GM23338 (cell line): ENCODE measurements around the gene REPS1. TPM values are rescaled to one million over a fixed set of nuclear protein-coding genes. Genes with fewer than 3 reads are reported as not detected.
"Not testable (repeated sequence)": the region's sequence is repeated elsewhere in the genome, so short reads cannot be mapped to it uniquely, and the experiment has no call there.

Source experiments
- ATAC-seq: fragments of 200-7000 bp; cut with Tn5 transposase; 3 replicates; pipeline ENCODE4 v1.9.1; 2020
- DNase-seq: peaks from one replicate; pipeline ENCODE4 v3.0.0-alpha.2; 2015; ENCODE audit warnings: low spot score
- H2AFZ ChIP-seq: fragments of 200-600 bp; sonication (generic); 2 replicates; pipeline ENCODE4 v1.8.0; 2016; ENCODE audit warnings: antibody characterized with exemption, mild to moderate bottlenecking, moderate library complexity
- H3F3A ChIP-seq: fragments of 200-600 bp; sonication (generic); replicated peaks from 2 replicates; pipeline ENCODE4 v1.8.0; 2017; ENCODE audit warnings: antibody characterized with exemption, mixed run types, low read depth
- H3K27ac ChIP-seq: fragments of 200-600 bp; sonication (generic); 2 replicates; pipeline ENCODE4 v1.6.1; 2016; ENCODE audit warnings: low read depth
- H3K27me3 ChIP-seq: fragments of 200-600 bp; sonication (generic); 2 replicates; pipeline ENCODE4 v1.8.0; 2016; ENCODE audit warnings: mild to moderate bottlenecking, mixed run types, moderate library complexity; ENCODE audit not compliant: insufficient read depth
- H3K36me3 ChIP-seq: fragments of 200-600 bp; sonication (generic); 2 replicates; pipeline ENCODE4 v1.8.0; 2016; ENCODE audit warnings: mild to moderate bottlenecking; ENCODE audit not compliant: insufficient read depth
- H3K4me1 ChIP-seq: fragments of 200-600 bp; sonication (generic); 2 replicates; pipeline ENCODE4 v1.8.0; 2016; ENCODE audit warnings: mild to moderate bottlenecking, moderate library complexity; ENCODE audit not compliant: insufficient read depth
- H3K4me2 ChIP-seq: fragments of 200-600 bp; sonication (generic); 2 replicates; pipeline ENCODE4 v1.7.1; 2017; ENCODE audit warnings: mixed run types
- H3K4me3 ChIP-seq: fragments of 200-600 bp; sonication (generic); 2 replicates; pipeline ENCODE4 v1.6.1; 2016; ENCODE audit warnings: mixed run types
- H3K79me2 ChIP-seq: fragments of 200-600 bp; sonication (generic); replicated peaks from 2 replicates; pipeline ENCODE4 v1.8.0; 2017; ENCODE audit warnings: mild to moderate bottlenecking; ENCODE audit not compliant: insufficient read depth
- H3K9me2 ChIP-seq: fragments of 200-600 bp; sonication (generic); 2 replicates; pipeline ENCODE4 v1.8.0; 2017; ENCODE audit not compliant: insufficient read depth
- H4K20me1 ChIP-seq: fragments of 200-600 bp; sonication (generic); replicated peaks from 2 replicates; pipeline ENCODE4 v1.8.0; 2017; ENCODE audit warnings: mild to moderate bottlenecking; ENCODE audit not compliant: insufficient read depth
- H3K27ac Mint-ChIP-seq: 2 replicates; pipeline ENCODE4 v1.8.0; 2020; ENCODE audit warnings: inconsistent platforms, mild to moderate bottlenecking, moderate library complexity, mixed read lengths
- H3K27me3 Mint-ChIP-seq: 3 replicates; pipeline ENCODE4 v1.8.0; 2022; ENCODE audit warnings: low read depth, mild to moderate bottlenecking, moderate library complexity, mixed read lengths, inconsistent platforms; ENCODE audit not compliant: insufficient read depth, poor library complexity
- H3K36me3 Mint-ChIP-seq: 3 replicates; pipeline ENCODE4 v1.8.0; 2021; ENCODE audit warnings: low read depth, mild to moderate bottlenecking, inconsistent platforms, moderate library complexity, mixed read lengths
- H3K4me1 Mint-ChIP-seq: 3 replicates; pipeline ENCODE4 v1.8.0; 2020; ENCODE audit warnings: mild to moderate bottlenecking, inconsistent platforms, mixed read lengths
- H3K4me3 Mint-ChIP-seq: 3 replicates; pipeline ENCODE4 v1.8.0; 2021; ENCODE audit warnings: moderate library complexity, mild to moderate bottlenecking, inconsistent platforms, mixed read lengths
- H3K9me3 Mint-ChIP-seq: 3 replicates; pipeline ENCODE4 v1.8.0; 2020; ENCODE audit warnings: moderate library complexity, mild to moderate bottlenecking, inconsistent platforms, mixed read lengths
- CREB1 ChIP-seq: fragments of 250-450 bp; sonication (Bioruptor Pico); IDR thresholded peaks from 2 replicates; pipeline ENCODE4 v1.5.0; 2020; ENCODE audit warnings: low read depth, mild to moderate bottlenecking, moderate library complexity
- ETS1 ChIP-seq: IDR thresholded peaks from 2 replicates; pipeline ENCODE4 v1.6.1; 2016; ENCODE audit warnings: antibody characterized with exemption
- POLR2AphosphoS5 ChIP-seq: IDR thresholded peaks from 2 replicates; pipeline ENCODE4 v1.6.1; 2016; ENCODE audit warnings: antibody characterized with exemption, low read depth
- ZNF462 ChIP-seq: fragments of 250-450 bp; sonication (Bioruptor Pico); IDR thresholded peaks from 2 replicates; pipeline ENCODE4 v1.5.0; 2020; ENCODE audit warnings: mild to moderate bottlenecking, moderate library complexity
- polyA plus RNA-seq: library from polyadenylated mRNA; unstranded; fragments of >200 nt; fragmentation: Nextera tagmentation; extraction: Ambion mirVana; gene quantifications from 2 replicates; pipeline ENCODE4 v1.2.1, GENCODE V29; 2016
- total RNA-seq: library from RNA; depleted of rRNA; stranded (reverse); fragments of >200 nt; shearing (Covaris generic); gene quantifications from 2 replicates; pipeline ENCODE4 v1.2.3, GENCODE V29; 2014

The REPS1 gene
- total and polyA plus RNA-seq, 2 experiments from 2014 or later: 46.0 to 65.7 TPM

GRCh38 chr6:139027620-139028182 lies 39.6 kb upstream of the REPS1 start:
- Histone ChIP-seq H3K4me3 (peak overlapping the region; percentile 91), H3K4me2 (peak overlapping the region; percentile 77), H3K4me1 (peaks cover 34% of the 10 kb centered on the region), H3K27ac (peak overlapping the region; percentile 92), H4K20me1 (peaks cover 2% of the 10 kb centered on the region), H3K9me2 (no peaks in the 10 kb centered on the region), H2AFZ (no peak overlapping the region), H3K79me2 (peaks cover 37% of the 10 kb centered on the region), H3K27me3 (no peaks in the 10 kb centered on the region), H3K36me3 (no peaks in the 10 kb centered on the region), H3F3A (no peaks in the 10 kb centered on the region)
- Mint-ChIP-seq H3K27ac (peak overlapping the region; percentile 69), H3K4me3 (no peak overlapping the region; the same call in 2 of the 3 replicates), H3K9me3 (no peaks in the 10 kb centered on the region), H3K4me1 (peaks cover 24% of the 10 kb centered on the region), H3K27me3 (peaks cover under 1% of the 10 kb centered on the region), H3K36me3 (no peaks in the 10 kb centered on the region)
- DNase-seq (peak; percentile 82), ATAC-seq (peak; percentile 16)
- TF ChIP-seq ETS1: no peak
- TF ChIP-seq CREB1: 0 out of 2 replicates have a peak, but pooled peaks have one; percentile 41
- peak; percentile 57; the same call in 1 of the 2 replicates for TF ChIP-seq POLR2AphosphoS5

GRCh38 chr6:139025416-139025815 lies 37.4 kb upstream of the REPS1 start:
- H3K36me3 Mint-ChIP-seq, H2AFZ ChIP-seq, H3F3A ChIP-seq, H4K20me1 ChIP-seq, H3K27me3 ChIP-seq, H3K27me3 Mint-ChIP-seq, H3K36me3 ChIP-seq, H3K9me2 ChIP-seq, H3K27ac ChIP-seq, H3K4me3 Mint-ChIP-seq, H3K4me3 ChIP-seq, ATAC-seq, H3K27ac Mint-ChIP-seq, DNase-seq, H3K4me2 ChIP-seq, H3K9me3 Mint-ChIP-seq: not testable (repeated sequence)
- peaks cover 19% of the 10 kb centered on the region for H3K4me1 ChIP-seq
- peaks cover 18% of the 10 kb centered on the region; the same call in 2 of the 3 replicates for H3K4me1 Mint-ChIP-seq
- H3K79me2 ChIP-seq: peaks cover 15% of the 10 kb centered on the region

GRCh38 chr6:139020689-139021088 lies 32.6 kb upstream of the REPS1 start:
- DNase-seq (no peak), ATAC-seq (no peak)
- Histone ChIP-seq H3K9me2 (no peaks in the 10 kb centered on the region), H4K20me1 (no peaks in the 10 kb centered on the region), H3K4me3 (no peak overlapping the region), H3K27me3 (no peaks in the 10 kb centered on the region), H3K4me1 (peaks cover 10% of the 10 kb centered on the region), H3K4me2 (no peak overlapping the region), H3K79me2 (no peaks in the 10 kb centered on the region), H2AFZ (no peak overlapping the region), H3K27ac (no peak overlapping the region), H3K36me3 (no peaks in the 10 kb centered on the region), H3F3A (0 out of 2 replicates have a peak, but pooled peaks cover 3% of the 10 kb centered on the region)
- Mint-ChIP-seq H3K4me1 (peaks cover 29% of the 10 kb centered on the region), H3K36me3 (no peaks in the 10 kb centered on the region), H3K9me3 (no peaks in the 10 kb centered on the region), H3K27me3 (peaks cover 8% of the 10 kb centered on the region), H3K4me3 (no peak overlapping the region), H3K27ac (no peak overlapping the region)
- no peak for TF ChIP-seq ZNF462 (CRISPR knock-in tag)
